ENCODE results near the gene BRIP1.
"Not testable (repeated sequence)": the region's sequence is repeated elsewhere in the genome, so short reads cannot be mapped to it uniquely, and the experiment has no call there.

Gene BRIP1

GRCh38 chr17:61862105-61862574 is 1.2 kb downstream of the BRIP1 start:
- DNase-seq: no peak

GRCh38 chr17:61860397-61860796 is 2.9 kb downstream of the BRIP1 start:
- not testable (repeated sequence) for DNase-seq

DNA sequence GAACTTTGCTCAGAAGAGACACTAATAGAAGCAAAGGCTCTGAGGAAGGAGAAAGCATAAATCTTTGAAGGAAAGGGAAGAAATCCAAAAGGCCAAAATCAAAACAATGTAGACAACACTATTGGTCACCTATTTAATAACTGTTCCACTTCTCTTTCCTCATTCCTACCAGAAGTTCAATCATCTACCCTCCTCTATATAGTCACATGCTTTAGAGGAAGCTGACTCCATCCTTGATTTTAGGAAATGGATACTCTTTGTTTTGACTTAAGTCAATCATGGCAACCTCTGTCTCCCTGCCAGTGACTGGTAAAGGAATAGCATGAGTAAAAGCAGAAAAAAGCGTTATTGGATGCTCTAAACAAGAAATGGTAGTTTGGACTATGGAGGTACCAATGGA is 7.3 kb downstream of the BRIP1 start:
- no peak for DNase-seq

- no peak for DNase-seq
Measured at GRCh38 chr17:61852857-61853256, 10.5 kb downstream of the BRIP1 start.

- no peak for DNase-seq
Measured at GRCh38 chr17:61849674-61850073, 13.7 kb downstream of the BRIP1 start.

GRCh38 chr17:61848896-61849295 is 14.4 kb downstream of the BRIP1 start:
- DNase-seq: no peak

GRCh38 chr17:61848247-61848646 is 15.1 kb downstream of the BRIP1 start:
- DNase-seq: no peak

- no peak for DNase-seq
Measured at GRCh38 chr17:61847659-61848058, 15.7 kb downstream of the BRIP1 start.

GRCh38 chr17:61846761-61847375 is 16.5 kb downstream of the BRIP1 start:
- DNase-seq: no peak

- no peak for DNase-seq
Measured at GRCh38 chr17:61846088-61846487, 17.2 kb downstream of the BRIP1 start.

GRCh38 chr17:61843435-61843834 is 19.9 kb downstream of the BRIP1 start:
- DNase-seq: no peak

DNA sequence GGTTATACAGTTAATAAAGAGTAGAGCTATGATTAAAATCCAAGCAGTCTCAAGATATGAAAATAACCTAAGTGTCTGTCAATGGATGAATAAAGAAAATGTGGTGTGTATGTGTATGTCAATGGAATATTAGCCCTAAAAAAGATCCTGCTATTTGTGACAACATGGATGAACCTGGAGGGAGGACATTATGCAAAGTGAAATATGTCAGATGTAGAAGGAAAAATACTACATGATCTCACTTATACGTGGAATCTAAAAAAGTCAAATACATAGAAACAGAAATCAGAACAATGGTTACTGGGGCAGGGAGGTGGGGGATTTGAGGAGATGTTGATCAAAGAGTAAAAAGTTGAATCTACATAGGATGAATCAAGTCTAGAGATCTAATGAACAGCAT is 20.4 kb downstream of the BRIP1 start:
- DNase-seq: no peak

DNA sequence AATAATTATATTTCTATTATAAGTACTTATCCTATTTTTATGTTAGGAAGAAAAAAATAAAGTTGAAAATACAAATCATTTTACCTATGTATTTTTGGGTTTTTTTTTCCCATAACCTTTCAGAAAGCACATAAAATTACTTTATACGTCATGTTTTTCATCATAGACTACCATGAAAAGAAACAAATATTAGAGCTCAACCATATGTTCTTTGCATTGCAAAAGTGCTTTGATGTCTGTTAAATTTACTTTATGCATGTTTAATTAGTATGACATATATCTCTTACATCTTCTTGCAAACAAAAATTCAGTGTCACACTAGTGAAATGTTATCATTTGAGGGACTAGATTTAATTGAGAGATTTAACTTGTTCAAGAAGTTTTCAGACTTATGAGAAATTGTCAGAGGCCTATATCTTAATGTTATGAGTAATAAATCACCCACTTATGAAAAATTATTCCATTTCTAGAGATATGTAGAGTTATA is 24.0 kb downstream of the BRIP1 start:
- DNase-seq: no peak

GRCh38 chr17:61837175-61838051 is 25.9 kb downstream of the BRIP1 start:
- DNase-seq: peak; percentile 54

GRCh38 chr17:61836266-61837174 is 26.8 kb downstream of the BRIP1 start:
- no peak for DNase-seq

- DNase-seq: no peak
Measured at GRCh38 chr17:61835606-61836005, 27.7 kb downstream of the BRIP1 start.

DNA sequence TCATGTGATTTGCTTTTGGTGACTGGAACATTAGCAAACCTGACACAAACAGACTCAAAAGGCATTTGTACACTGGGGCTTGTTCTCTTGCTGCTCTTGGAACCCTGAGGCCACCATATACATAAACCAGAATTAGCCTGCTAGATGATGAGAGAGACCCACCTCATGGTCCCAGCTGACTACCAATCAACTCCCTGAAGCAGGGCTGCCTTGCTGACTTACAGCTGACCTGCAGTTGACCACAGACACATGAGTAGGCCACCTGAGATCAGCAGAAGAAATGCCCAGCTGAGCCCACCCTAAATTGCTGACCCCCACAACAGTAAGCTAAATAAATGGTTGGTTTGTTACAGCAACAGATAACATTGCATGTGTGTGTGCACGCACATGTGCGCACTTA is 28.7 kb downstream of the BRIP1 start:
- no peak for DNase-seq

- DNase-seq: no peak
Measured at GRCh38 chr17:61833536-61834193, 29.7 kb downstream of the BRIP1 start.

GRCh38 chr17:61832463-61832862 is 30.9 kb downstream of the BRIP1 start:
- no peak for DNase-seq

- DNase-seq: no peak
Measured at GRCh38 chr17:61831099-61831498, 32.2 kb downstream of the BRIP1 start.

DNA sequence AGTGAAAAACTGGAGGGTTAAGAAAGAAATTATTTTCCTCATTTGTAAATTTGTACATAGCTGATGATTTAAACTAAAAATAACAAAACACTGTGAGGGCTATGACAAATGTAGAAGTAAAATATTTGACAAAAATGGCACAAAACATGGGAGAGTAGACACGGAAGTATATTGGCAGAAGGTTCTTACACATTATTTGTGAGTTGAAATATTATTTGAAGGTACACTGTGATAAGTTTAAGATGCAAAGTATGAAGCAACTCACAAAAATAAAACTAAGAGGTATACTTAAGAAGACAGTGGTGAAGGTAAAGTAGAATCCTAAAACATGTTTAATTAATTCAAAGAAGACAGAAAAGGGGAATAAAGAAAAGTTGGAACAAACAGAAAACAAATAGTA is 34.6 kb downstream of the BRIP1 start:
- no peak for DNase-seq

GRCh38 chr17:61827649-61828395 is 35.5 kb downstream of the BRIP1 start:
- no peak for DNase-seq
